Heart right ventricle (tissue), 16 donors: ENCODE results near the gene GIN1. TPM values are rescaled to one million over a fixed set of nuclear protein-coding genes. Genes with fewer than 3 reads are reported as not detected.
"Not testable (repeated sequence)": the region's sequence is repeated elsewhere in the genome, so short reads cannot be mapped to it uniquely, and the experiment has no call there.

ENCODE experiments used
- ATAC-seq, 8 donors: fragments of 200-7000 bp; cut with Tn5 transposase; one replicate each; pipeline ENCODE4 v1.9.1; 2020; ENCODE audit warnings: mild to moderate bottlenecking in 8 of 8, moderate library complexity in 8 of 8, moderate number of reproducible peaks in 1 of 8
- DNase-seq, 2 donors: peaks; one replicate each; pipeline ENCODE4 v3.0.0-alpha.2; 2020
- H3K27ac ChIP-seq, 10 donors: fragments of 200-600 bp; sonication (generic) in 2 of 10; one replicate each; pipeline versions ENCODE4 v1.5.0 to v1.8.0; 2020 to 2022; ENCODE audit warnings: mild to moderate bottlenecking in 3 of 10
- H3K27me3 ChIP-seq, 7 donors: fragments of 200-600 bp; one replicate each; pipeline ENCODE4 v1.8.0; 2021 to 2022; ENCODE audit warnings: mild to moderate bottlenecking in 2 of 7
- H3K36me3 ChIP-seq, 9 donors: fragments of 200-600 bp; sonication (generic) in 1 of 9; one replicate each; pipeline versions ENCODE4 v1.5.0 to v1.8.0; 2020 to 2022; ENCODE audit warnings: mild to moderate bottlenecking in 2 of 9
- H3K4me1 ChIP-seq, 9 donors: fragments of 200-600 bp; sonication (generic) in 1 of 9; one replicate each; pipeline versions ENCODE4 v1.5.0 to v1.8.0; 2020 to 2022; ENCODE audit warnings: mild to moderate bottlenecking in 4 of 9
- H3K4me3 ChIP-seq, 10 donors: fragments of 200-600 bp; sonication (generic) in 2 of 10; one replicate each; pipeline versions ENCODE4 v1.5.0 to v1.8.0; 2020 to 2022; ENCODE audit warnings: mild to moderate bottlenecking in 7 of 10, moderate library complexity in 2 of 10
- H3K9me3 ChIP-seq, 11 donors: fragments of 200-600 bp in 10 of 11; sonication (generic) in 2 of 11; one replicate each; pipeline versions ENCODE4 v1.5.0 to v1.8.0; 2013 to 2022; ENCODE audit warnings: mild to moderate bottlenecking in 2 of 11, control low read depth in 1 of 11, moderate library complexity in 1 of 11
- CTCF ChIP-seq, 9 donors: fragments of 200-600 bp; sonication (generic) in 2 of 9; IDR thresholded peaks; one replicate each; pipeline versions ENCODE4 v1.5.0 to v1.8.0; 2021 to 2022; ENCODE audit warnings: antibody characterized with exemption in 9 of 9, mild to moderate bottlenecking in 5 of 9, moderate library complexity in 1 of 9
- WGBS, 2 donors: extraction: QIAGEN DNeasy Blood & Tissue Kit; methylation state at CpG; one replicate each; pipeline ENCODE4 v1.1.7; 2013; ENCODE audit warnings: inconsistent platforms in 1 of 2; 5-methylcytosine and 5-hydroxymethylcytosine counted together
- intact Hi-C, 10 donors: fragments of 100-400 bp; cut with DNase I; formaldehyde crosslinking; loops; one replicate each; pipeline versions ENCODE4 v1.11.1 to v1.14.2; 2022
- polyA plus RNA-seq, 2 donors: library from polyadenylated mRNA; stranded (reverse); fragments of 200-250 nt; gene quantifications; one replicate each; pipeline ENCODE4 v1.2.3, GENCODE V29; 2013
- total RNA-seq, 10 donors: library from RNA; stranded (reverse); fragmentation: NEBNext Ultra II Directional in 3 of 10; extraction: Animal tissue kit (Norgen Biotek cat#: 25700) in 3 of 10; gene quantifications; one replicate each; pipeline versions ENCODE4 v1.2.1 to v1.2.4, GENCODE V29; 2021 to 2023
- donor health status: Arrhythmogenic right ventricular cardiomyopathy.
- donor health status: ischemic (EF 13 %, LVEDD 7.1; RV severe dilation, severe dysfunction).
- donor health status: healthy with polysubstance abuse.
- donor health status: DM: no; HTN: yes; CAD: no.
- donor health status: DM: no; HTN: no; CAD: no.
- donor health status: ischemic (EF 25% LVEDD 6.9; RV normal size, moderate dysfunction).
- donor health status: ischemic (EF 25% LVEDD 5.7; RV mildly dilated, moderate dysfunction).
- donor health status: healthy.
- donor health status: DM: yes; HTN: yes; CAD: no.
- donor health status: Ischemic cardiomyopathy.
- donor health status: ischemic (EF 35%, LVEDD 5.7; RV mildly dilated, moderate dysfunction).
- donor health status: nonischemic (EF 11% LVEDD 7.7; RV severe dilation, severe dysfunction).
- donor health status: DM: yes; HTN: yes; CAD: no.
- donor health status: PGD.
- donor health status: ischemic (EF 29% LVEDD 5.4; RV normal size, mild dysfunction).
- donor health status: nonischemic (EF 23%, LVEDD 6.1; RV moderate dilation, normal function).

Gene GIN1
- total and polyA plus RNA-seq, 12 donors: 5.6 to 19.7 (median 13.4) TPM

DNA sequence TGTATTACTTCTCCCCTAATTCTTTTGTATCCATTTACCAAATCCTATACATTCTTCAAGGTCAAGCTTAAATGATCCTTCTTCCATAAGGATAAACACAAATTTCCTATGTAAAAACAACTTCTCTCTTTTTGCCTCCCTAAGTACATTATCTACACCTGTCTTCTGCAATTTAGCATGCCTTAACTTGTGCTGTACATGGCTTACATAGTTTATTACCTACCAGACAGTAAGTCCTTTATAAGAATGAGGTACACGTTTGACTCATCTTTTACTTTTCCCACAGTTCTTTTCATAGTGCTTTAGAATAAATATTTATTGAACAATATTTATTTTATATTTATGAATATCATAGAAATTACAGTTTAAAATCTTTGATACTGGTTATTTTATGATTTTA is 33.4 kb downstream of the GIN1 start:
- Histone ChIP-seq H3K36me3 (peaks cover 0 to 73% (median 23%) of the 10 kb centered on the region in 9 donors), H3K27ac (no peak overlapping the region), H3K4me1 (no peaks in the 10 kb centered on the region), H3K4me3 (no peak overlapping the region), H3K9me3 (peaks cover 0 to 42% (median 25%) of the 10 kb centered on the region in 11 donors), H3K27me3 (no peaks in the 10 kb centered on the region)
- ATAC-seq (no peak), DNase-seq (no peak)
- no peak for TF ChIP-seq CTCF (IDR thresholded peaks at IDR 0.05)
- intact Hi-C loops: no loop called here
- WGBS, 2 donors: 96 to 99% methylated on average over 1 of the region's 1 CpG

DNA sequence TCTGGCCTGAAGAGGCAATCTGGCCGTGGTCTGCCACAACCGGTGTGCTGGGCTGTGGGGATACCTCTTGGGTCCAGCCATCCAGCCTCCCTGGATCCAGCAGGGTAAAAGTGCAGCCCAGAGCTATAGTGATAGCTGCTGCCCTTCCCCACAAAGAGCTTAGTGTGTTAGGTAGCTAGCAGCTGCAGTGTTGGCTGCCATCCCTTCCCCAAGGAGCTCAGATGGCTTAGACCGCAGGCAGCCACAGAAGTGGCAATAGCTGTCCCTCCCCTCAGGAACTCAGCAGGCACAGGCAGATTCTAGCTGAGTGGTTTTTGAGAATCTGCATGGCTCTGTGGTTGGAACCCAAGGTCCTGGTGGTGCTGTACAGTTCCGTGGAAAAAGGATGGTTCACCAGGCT is 40.1 kb downstream of the GIN1 start:
- no peak for TF ChIP-seq CTCF (IDR thresholded peaks at IDR 0.05)
- H3K27ac ChIP-seq: no peak overlapping the region
- no peaks in the 10 kb centered on the region for H3K4me1 ChIP-seq
- H3K4me3 ChIP-seq: no peak overlapping the region
- H3K27me3 ChIP-seq: no peaks in the 10 kb centered on the region
- WGBS, 2 donors: 80 to 98% methylated on average over 4 of the region's 4 CpGs
- H3K9me3 ChIP-seq: peaks cover 0 to 100% (median 47%) of the 10 kb centered on the region in 11 donors
- ATAC-seq: no peak
- intact Hi-C loops: no loop called here
- no peak for DNase-seq
- H3K36me3 ChIP-seq: peaks cover 0 to 9% (median 0%) of the 10 kb centered on the region in 9 donors

GRCh38 chr5:103075442-103075841 is 44.5 kb downstream of the GIN1 start:
- no peak for TF ChIP-seq CTCF (IDR thresholded peaks at IDR 0.05)
- H3K4me1 ChIP-seq: no peaks in the 10 kb centered on the region
- DNase-seq: no peak
- H3K27me3 ChIP-seq: no peaks in the 10 kb centered on the region
- no peak for ATAC-seq
- 82 to 93% methylated on average over 4 of the region's 4 CpGs for WGBS, 2 donors
- H3K9me3 ChIP-seq: peaks cover 0 to 73% (median 39%) of the 10 kb centered on the region in 11 donors
- intact Hi-C loops: no loop called here
- no peak overlapping the region for H3K27ac ChIP-seq
- no peak overlapping the region for H3K4me3 ChIP-seq
- no peaks in the 10 kb centered on the region for H3K36me3 ChIP-seq

GRCh38 chr5:103073500-103073899 is 46.4 kb downstream of the GIN1 start:
- WGBS, 2 donors: 81 to 86% methylated on average over 4 of the region's 4 CpGs
- not testable (repeated sequence) for ATAC-seq

GRCh38 chr5:103066326-103066725 is 53.6 kb downstream of the GIN1 start:
- ATAC-seq: no peak
- Histone ChIP-seq H3K9me3 (no peaks in the 10 kb centered on the region), H3K27me3 (no peaks in the 10 kb centered on the region), H3K27ac (no peak overlapping the region), H3K36me3 (no peaks in the 10 kb centered on the region), H3K4me1 (no peaks in the 10 kb centered on the region), H3K4me3 (no peak overlapping the region)
- no peak for DNase-seq
- WGBS, 2 donors: 69 to 83% methylated on average over 1 of the region's 1 CpG
- intact Hi-C loops: no loop called here
- TF ChIP-seq CTCF (IDR thresholded peaks at IDR 0.05): no peak

More at GRCh38 chr5:103073500-103073899, 46.4 kb downstream of the GIN1 start:
- DNase-seq, H3K27me3 ChIP-seq, H3K36me3 ChIP-seq, H3K27ac ChIP-seq, H3K4me1 ChIP-seq, intact Hi-C loops, H3K4me3 ChIP-seq: not testable (repeated sequence)
- peaks cover 0 to 54% (median 24%) of the 10 kb centered on the region in 11 donors for H3K9me3 ChIP-seq
